AG04449 (cell line): ENCODE data around the gene CAPN5.

Source experiments
- CTCF ChIA-PET: fragments of 350-600 bp; formaldehyde crosslinking; extraction: SDS; loops from one replicate; lab custom pipeline; 2021; ENCODE audit warnings: antibody characterized with exemption; lab: Yijun Ruan, JAX
- POLR2A ChIA-PET: fragments of 400-600, 350-600 bp; formaldehyde crosslinking; extraction: SDS; loops from one replicate; lab custom pipeline; 2020; ENCODE audit warnings: antibody characterized with exemption, inconsistent platforms; lab: Yijun Ruan, JAX
- DNase-seq: peaks from one replicate; pipeline ENCODE4 v3.0.0-alpha.2; 2010; ENCODE audit warnings: low read depth, low spot score
- H3K4me3 ChIP-seq: 2 replicates; pipeline ENCODE4 v1.5.1; 2011; ENCODE audit warnings: low read depth, mild to moderate bottlenecking, control low read depth, low read length
- TF ChIP-seq, protein P1 (sequence below): IDR thresholded peaks from one replicate; pipeline ENCODE4 v1.5.1; 2011; ENCODE audit warnings: mild to moderate bottlenecking, moderate library complexity, low read length, control low read depth, inconsistent platforms; ENCODE audit not compliant: insufficient read depth; ENCODE audit errors: missing control alignments

The CAPN5 gene

DNA sequence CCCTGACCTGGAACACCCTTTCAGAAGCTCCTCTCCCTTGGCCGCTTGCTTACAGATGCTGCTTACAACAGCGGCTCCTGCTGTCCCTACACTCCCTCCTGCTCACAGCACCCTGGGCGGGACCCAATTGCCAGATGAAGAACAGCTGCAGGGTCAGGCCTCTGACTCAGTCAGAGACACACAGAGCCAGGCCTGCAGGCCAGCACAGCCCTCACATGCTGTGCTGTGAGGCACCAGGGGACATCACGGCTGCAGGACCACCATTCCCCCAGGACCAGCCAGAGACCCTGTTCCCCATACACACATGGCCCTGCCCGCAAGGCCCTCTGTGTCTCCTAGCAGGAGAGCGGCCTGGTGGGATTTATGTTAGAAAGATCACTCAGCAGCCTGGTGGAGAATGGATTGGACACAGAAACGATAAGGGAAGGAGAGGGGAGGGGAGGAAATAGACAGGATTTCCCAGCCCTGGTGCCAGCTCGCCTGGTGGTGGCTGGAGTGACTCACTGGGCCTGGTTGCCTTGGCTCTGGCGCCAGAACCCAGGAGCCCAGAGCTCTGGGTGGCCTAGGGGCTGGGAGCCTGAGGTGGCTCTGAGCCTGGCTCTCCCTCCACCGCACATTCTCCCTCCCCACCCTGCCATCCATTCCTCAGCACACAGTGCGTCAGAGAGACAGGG, 6.7 kb downstream of the CAPN5 start:
- ChIA-PET CTCF (interaction anchor here (0.7 to 4.5 kb wide), 9 partner anchors 9 to 49 kb away, joined by 3 to 64 read pairs (median 4); no protein-coding TSS in a partner anchor), POLR2A (interaction anchor here (1.4 to 1.9 kb wide), 2 partner anchors 9 to 26 kb away, joined by 5 to 8 read pairs; no protein-coding TSS in a partner anchor)
- peak; percentile 49 for DNase-seq
- H3K4me3 ChIP-seq = no peak overlapping the region
- TF ChIP-seq, protein P1, sequence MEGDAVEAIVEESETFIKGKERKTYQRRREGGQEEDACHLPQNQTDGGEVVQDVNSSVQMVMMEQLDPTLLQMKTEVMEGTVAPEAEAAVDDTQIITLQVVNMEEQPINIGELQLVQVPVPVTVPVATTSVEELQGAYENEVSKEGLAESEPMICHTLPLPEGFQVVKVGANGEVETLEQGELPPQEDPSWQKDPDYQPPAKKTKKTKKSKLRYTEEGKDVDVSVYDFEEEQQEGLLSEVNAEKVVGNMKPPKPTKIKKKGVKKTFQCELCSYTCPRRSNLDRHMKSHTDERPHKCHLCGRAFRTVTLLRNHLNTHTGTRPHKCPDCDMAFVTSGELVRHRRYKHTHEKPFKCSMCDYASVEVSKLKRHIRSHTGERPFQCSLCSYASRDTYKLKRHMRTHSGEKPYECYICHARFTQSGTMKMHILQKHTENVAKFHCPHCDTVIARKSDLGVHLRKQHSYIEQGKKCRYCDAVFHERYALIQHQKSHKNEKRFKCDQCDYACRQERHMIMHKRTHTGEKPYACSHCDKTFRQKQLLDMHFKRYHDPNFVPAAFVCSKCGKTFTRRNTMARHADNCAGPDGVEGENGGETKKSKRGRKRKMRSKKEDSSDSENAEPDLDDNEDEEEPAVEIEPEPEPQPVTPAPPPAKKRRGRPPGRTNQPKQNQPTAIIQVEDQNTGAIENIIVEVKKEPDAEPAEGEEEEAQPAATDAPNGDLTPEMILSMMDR = peak; percentile 61

DNA sequence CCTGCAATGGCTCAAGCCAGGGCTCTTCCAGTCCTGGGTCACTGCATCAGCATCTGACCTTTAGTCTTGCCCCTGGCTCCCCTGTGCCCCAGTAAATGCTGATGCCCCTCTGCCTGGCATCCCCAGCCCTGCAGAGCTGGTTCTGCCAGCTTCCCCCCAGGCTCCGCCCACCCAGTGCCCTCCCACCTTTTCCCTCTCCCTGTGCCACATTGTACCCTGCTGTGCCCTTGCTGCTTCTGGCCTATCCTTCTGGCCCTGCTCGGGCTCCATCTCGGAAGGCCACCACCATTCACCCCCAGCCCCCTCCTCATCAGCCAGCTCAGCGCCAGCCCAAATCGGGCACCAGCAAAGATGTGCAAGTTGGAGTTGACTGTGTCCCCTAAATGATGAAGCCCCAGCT, 7.4 kb downstream of the CAPN5 start:
- H3K4me3 ChIP-seq = no peak overlapping the region
- no peak for DNase-seq
- POLR2A ChIA-PET = interaction anchor here (1.4 to 1.9 kb wide), 2 partner anchors 8 to 27 kb away, joined by 5 to 8 read pairs; no protein-coding TSS in a partner anchor
- CTCF ChIA-PET = interaction anchor here (3.4 to 4.5 kb wide), 2 partner anchors 17 to 26 kb away, joined by 13 to 64 read pairs; no protein-coding TSS in a partner anchor
- TF ChIP-seq, protein P1 = no peak

DNA sequence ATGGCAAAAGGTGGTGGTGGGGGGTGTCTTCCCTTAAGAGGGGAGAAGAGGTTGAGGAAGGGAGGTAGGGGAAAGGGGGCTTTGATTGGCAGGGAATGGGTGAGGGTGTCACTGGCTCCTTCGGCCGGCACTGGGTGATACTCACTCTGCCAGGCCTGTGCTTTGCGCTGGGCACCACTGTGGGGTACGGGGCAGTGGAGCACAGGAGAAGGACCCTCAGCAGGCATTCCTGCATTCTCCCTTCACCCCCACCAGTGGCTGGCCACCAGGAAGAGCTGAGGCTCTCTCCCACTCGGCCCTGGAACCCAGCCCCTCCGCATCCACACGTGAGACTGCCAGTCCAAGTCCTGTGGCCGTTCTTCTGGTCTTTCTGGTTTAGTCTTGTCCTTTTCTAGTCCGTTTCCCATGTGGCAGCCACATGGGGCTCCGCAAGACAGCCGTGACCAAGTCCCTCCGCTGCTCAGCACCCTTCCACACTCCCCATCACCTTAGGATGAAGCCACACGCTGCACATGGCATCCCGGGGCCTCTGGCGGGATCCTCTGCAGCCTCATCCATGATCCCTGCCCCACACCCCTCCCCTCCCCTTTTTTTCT, 8.0 kb downstream of the CAPN5 start:
- no peak for DNase-seq
- TF ChIP-seq, protein P1 = no peak
- CTCF ChIA-PET = interaction anchor here (0.7 to 4.5 kb wide), 3 partner anchors 17 to 53 kb away, joined by 3 to 64 read pairs (median 13); no protein-coding TSS in a partner anchor
- POLR2A ChIA-PET = interaction anchor here (1.9 kb wide), 1 partner anchor 8 kb away, joined by 8 read pairs; no protein-coding TSS in a partner anchor
- no peak overlapping the region for H3K4me3 ChIP-seq

- no peak for DNase-seq
- ChIA-PET POLR2A (no interaction called here), CTCF (interaction anchor here (0.7 to 4.5 kb wide), 4 partner anchors 9 to 52 kb away, joined by 3 to 64 read pairs (median 8); partner anchors contain the start of gene CAPN5)
- H3K4me3 ChIP-seq = no peak overlapping the region
- TF ChIP-seq, protein P1 = no peak
Observed at GRCh38 chr11:77075425-77075905, 8.7 kb downstream of the CAPN5 start.

- TF ChIP-seq, protein P1 = no peak
- POLR2A ChIA-PET = no interaction called here
- DNase-seq = no peak
- CTCF ChIA-PET = interaction anchor here (0.8 to 7.3 kb wide), 5 partner anchors 10 to 32 kb away, joined by 3 to 160 read pairs (median 4); no protein-coding TSS in a partner anchor
- H3K4me3 ChIP-seq = no peak overlapping the region
Observed at GRCh38 chr11:77079666-77080065, 12.9 kb downstream of the CAPN5 start.
